Mammary epithelial cell (primary cell): Measurements from ENCODE around the gene S100A5.

ENCODE experiments used
- EZH2 ChIP-seq: IDR thresholded peaks from 2 replicates; pipeline ENCODE4 v1.6.1; 2012; ENCODE audit warnings: low read length, inconsistent platforms, borderline replicate concordance
- TF ChIP-seq, protein P1 (sequence below), 2 donors: IDR thresholded peaks in 1 of 2; conservative IDR thresholded peaks in 1 of 2; 2 replicates each; pipeline ENCODE4 v1.5.1; 2011 to 2012; ENCODE audit warnings: inconsistent platforms in 2 of 2, low read length in 2 of 2, mild to moderate bottlenecking in 2 of 2, control low read depth in 1 of 2, low read depth in 1 of 2; ENCODE audit not compliant: insufficient read depth in 1 of 2; ENCODE audit errors: extremely low read depth in 1 of 2

GRCh38 chr1:153513666-153514065 lies 27.1 kb downstream of the S100A5 start:
- TF ChIP-seq, protein P1, sequence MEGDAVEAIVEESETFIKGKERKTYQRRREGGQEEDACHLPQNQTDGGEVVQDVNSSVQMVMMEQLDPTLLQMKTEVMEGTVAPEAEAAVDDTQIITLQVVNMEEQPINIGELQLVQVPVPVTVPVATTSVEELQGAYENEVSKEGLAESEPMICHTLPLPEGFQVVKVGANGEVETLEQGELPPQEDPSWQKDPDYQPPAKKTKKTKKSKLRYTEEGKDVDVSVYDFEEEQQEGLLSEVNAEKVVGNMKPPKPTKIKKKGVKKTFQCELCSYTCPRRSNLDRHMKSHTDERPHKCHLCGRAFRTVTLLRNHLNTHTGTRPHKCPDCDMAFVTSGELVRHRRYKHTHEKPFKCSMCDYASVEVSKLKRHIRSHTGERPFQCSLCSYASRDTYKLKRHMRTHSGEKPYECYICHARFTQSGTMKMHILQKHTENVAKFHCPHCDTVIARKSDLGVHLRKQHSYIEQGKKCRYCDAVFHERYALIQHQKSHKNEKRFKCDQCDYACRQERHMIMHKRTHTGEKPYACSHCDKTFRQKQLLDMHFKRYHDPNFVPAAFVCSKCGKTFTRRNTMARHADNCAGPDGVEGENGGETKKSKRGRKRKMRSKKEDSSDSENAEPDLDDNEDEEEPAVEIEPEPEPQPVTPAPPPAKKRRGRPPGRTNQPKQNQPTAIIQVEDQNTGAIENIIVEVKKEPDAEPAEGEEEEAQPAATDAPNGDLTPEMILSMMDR (conservative IDR thresholded peaks at IDR 0.05 in 1 of 2, IDR thresholded peaks at IDR 0.05 in 1 of 2; ENCODE audit: extremely low read depth in 1 of 2, insufficient read depth in 1 of 2, low read depth in 1 of 2, low read length in 2 of 2), result no peak
- TF ChIP-seq EZH2, result no peak
